Epithelial cell of esophagus (primary cell): ENCODE data around the gene BTNL2.
"Not testable (repeated sequence)": the region's sequence is repeated elsewhere in the genome, so short reads cannot be mapped to it uniquely, and the experiment has no call there.

Source experiments
- DNase-seq: peaks from one replicate; pipeline ENCODE4 v3.0.0; 2010; ENCODE audit warnings: low read depth
- H3K4me3 ChIP-seq: 2 replicates; pipeline ENCODE4 v1.5.1; 2011; ENCODE audit warnings: mild to moderate bottlenecking, low read length, control low read depth
- CTCF ChIP-seq: IDR thresholded peaks from 2 replicates; pipeline ENCODE4 v1.5.1; 2011; ENCODE audit warnings: low read depth, mild to moderate bottlenecking, low read length, control low read depth, inconsistent platforms; ENCODE audit not compliant: insufficient read depth; ENCODE audit errors: missing control alignments

BTNL2 gene

GRCh38 chr6:32442243-32442667, 35.3 kb upstream of the BTNL2 start:
- no peak for TF ChIP-seq CTCF
- no peak for DNase-seq
- no peak overlapping the region for H3K4me3 ChIP-seq

GRCh38 chr6:32439602-32440214, 32.7 kb upstream of the BTNL2 start, which contains the start of gene HLA-DRA:
TSS of gene HLA-DRA (plus strand) at chr6:32439887. CDS start at chr6:32439951, 64 bp downstream.
- no peak for TF ChIP-seq CTCF
- H3K4me3 ChIP-seq = no peak within 1 kb of the TSS
- DNase-seq = peak; percentile 51

- no peak for TF ChIP-seq CTCF
- DNase-seq = no peak
- H3K4me3 ChIP-seq = no peak overlapping the region
Measured at GRCh38 chr6:32439139-32439538, 32.2 kb upstream of the BTNL2 start.

- DNase-seq = peak; percentile 20
- no peak for TF ChIP-seq CTCF
- H3K4me3 ChIP-seq = no peak overlapping the region
Measured at GRCh38 chr6:32436995-32437836, 30.2 kb upstream of the BTNL2 start.

- TF ChIP-seq CTCF = no peak
- H3K4me3 ChIP-seq = no peak overlapping the region
- DNase-seq = no peak
Measured at GRCh38 chr6:32436186-32436585, 29.2 kb upstream of the BTNL2 start.

- DNase-seq, H3K4me3 ChIP-seq: not testable (repeated sequence)
Measured at GRCh38 chr6:32433950-32434349, 27.0 kb upstream of the BTNL2 start.

GRCh38 chr6:32432050-32432450, 25.1 kb upstream of the BTNL2 start:
- H3K4me3 ChIP-seq = no peak overlapping the region
- DNase-seq = peak; percentile 46
- peak; percentile 19 for TF ChIP-seq CTCF
